Measurements from ENCODE around the gene NOX5. TPM values are rescaled to one million over a fixed set of nuclear protein-coding genes. Genes with fewer than 3 reads are reported as not detected.
"Not testable (repeated sequence)": the region's sequence is repeated elsewhere in the genome, so short reads cannot be mapped to it uniquely, and the experiment has no call there.

Gene NOX5
- polyA plus RNA-seq, 3 donors: 0.38 to 0.43 (median 0.40) TPM

DNA sequence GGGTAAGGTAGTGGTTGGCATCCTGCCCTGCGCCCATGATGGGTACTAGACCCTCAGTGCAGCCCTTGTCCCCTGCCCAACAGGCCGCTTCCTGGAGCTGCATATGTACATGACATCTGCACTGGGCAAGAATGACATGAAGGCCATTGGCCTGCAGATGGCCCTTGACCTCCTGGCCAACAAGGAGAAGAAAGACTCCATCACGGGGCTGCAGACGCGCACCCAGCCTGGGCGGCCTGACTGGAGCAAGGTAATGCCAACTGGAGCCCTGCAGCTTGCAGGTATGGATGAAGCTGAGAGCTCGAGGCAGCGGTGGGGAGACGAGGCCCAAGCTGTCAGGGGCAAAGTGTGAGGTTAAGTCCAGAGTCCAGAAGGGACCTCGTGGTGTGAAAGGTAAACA is 40.8 kb downstream of the NOX5 start:
- no peak for DNase-seq (ENCODE audit: low read depth in 3 of 3, low spot score in 2 of 3)

DNA sequence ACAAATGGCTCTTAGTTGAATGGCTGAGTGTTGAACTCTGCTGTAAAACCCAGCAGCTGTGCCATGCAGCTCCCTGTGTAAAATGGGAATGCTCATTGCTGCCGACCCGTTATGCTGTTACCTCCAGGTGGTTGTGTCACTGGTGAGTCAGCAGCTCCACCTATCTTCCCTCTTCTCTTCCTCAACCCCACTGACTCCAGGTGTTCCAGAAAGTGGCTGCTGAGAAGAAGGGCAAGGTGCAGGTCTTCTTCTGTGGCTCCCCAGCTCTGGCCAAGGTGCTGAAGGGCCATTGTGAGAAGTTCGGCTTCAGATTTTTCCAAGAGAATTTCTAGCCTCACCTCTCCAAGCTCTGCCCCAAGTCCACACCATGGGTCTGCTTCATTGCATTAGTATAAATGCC is 41.9 kb downstream of the NOX5 start:
- no peak for DNase-seq (ENCODE audit: low read depth in 3 of 3, low spot score in 2 of 3)

GRCh38 chr15:69058830-69059556 is 44.5 kb downstream of the NOX5 start:
- DNase-seq (ENCODE audit: low read depth in 3 of 3, low spot score in 2 of 3): peak; percentile 79 to 91 (median 83)

DNA sequence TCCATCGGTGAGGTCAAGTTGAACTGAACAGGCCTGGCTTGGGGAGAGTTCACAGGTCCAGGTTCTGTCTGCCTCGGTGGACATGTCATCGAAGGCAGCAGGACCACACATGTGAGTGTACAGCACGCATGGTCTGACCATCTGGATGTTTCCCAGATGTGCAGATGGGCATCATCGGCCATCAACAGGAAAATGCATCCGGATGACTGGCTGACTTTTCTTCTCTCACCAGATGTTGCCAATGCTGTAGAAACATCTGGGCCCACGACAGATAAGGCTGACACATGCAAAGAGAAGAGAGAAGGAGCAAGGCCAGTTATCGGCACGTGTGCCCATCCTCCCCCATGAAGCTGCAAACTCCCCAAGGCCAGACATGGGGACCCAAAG is 45.1 kb downstream of the NOX5 start:
- no peak for DNase-seq (ENCODE audit: low read depth in 3 of 3, low spot score in 2 of 3)

DNA sequence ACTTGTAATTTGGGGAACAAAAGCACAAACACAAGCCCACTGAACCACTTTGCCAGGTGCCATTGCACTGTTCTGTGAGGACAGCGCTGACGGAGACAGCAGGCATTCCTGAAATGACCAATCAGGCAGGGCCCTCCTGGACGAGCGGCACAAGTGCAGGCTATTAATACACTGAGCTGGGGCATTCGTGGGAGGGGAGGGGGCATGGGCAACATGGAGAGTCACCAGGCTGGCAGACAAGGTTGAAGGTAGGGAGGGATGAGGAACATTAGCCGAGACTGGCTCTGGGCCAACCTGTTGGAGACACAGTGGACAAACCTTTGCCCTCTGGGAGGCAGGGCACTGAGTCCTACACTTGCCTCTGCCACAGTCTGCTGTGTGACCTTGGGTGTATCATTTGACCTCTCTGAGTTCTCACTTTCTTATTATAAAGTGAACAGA is 45.6 kb downstream of the NOX5 start:
- no peak for DNase-seq (ENCODE audit: low read depth in 3 of 3, low spot score in 2 of 3)

- no peak for DNase-seq (ENCODE audit: low read depth in 3 of 3, low spot score in 2 of 3)
Measured at GRCh38 chr15:69060744-69061143, 46.2 kb downstream of the NOX5 start.

DNA sequence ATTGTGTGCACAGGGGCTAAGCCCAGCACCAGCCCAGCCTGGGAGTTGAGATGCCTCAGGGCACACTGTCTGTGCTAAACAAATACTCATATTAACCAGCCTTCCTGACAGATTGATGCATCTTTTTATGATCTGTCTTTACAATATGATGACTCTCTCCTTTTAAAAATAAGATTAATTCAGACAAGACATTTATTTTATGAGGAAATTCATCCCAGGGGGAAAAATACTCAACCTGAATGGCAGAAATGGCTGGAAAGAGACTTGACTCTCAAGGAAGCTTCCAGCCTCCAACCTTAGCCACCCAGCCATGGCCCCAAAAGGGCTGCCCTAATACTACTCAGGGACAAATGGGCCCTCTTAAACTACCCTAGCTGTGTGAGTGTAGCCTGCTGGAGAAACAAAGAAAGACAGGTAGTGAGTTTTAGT is 46.9 kb downstream of the NOX5 start:
- no peak for DNase-seq (ENCODE audit: low read depth in 3 of 3, low spot score in 2 of 3)

GRCh38 chr15:69064649-69065048 is 50.2 kb downstream of the NOX5 start:
- DNase-seq (ENCODE audit: low read depth in 3 of 3, low spot score in 2 of 3): no peak

GRCh38 chr15:69066007-69066995 is 51.8 kb downstream of the NOX5 start:
- no peak for DNase-seq (ENCODE audit: low read depth in 3 of 3, low spot score in 2 of 3)

- DNase-seq (ENCODE audit: low read depth in 3 of 3, low spot score in 2 of 3): no peak
Measured at GRCh38 chr15:69067296-69067695, 52.8 kb downstream of the NOX5 start.

DNA sequence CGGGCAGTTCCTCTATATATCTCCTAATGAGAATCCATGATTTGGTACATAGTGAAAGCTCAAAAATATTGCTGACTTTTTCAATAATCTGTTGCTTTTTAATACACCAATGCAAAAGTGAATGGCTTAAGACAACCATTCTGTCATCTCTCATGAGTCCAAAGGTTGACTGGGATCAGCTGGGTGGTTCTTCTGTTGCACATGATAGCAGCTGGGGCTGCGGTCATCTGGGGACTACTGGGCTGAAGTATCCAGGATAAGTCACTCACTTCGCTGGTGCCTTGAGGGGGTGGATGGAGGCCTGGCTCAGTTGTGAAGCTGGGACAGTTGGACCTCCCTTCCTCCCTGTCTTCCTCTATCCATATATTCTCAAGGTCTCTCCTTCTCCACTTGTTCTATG is 53.7 kb downstream of the NOX5 start:
- no peak for DNase-seq (ENCODE audit: low read depth in 3 of 3, low spot score in 2 of 3)

DNA sequence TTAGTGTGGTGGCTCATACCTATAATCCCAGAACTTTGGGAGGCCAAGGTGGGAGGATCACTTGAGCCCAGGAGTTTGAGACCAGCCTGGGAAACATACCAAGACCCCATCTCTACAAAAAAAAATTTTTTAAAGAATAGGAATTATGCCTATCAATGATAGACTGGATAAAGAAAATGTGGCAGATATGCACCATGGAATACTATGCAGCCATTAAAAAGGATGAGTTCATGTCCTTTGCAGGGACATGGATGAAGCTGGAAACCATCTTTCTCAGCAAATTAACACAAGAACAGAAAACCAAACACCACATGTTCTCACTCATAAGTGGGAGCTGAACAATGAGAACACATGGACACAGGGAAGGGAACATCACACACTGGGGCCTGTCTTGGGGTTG is 54.8 kb downstream of the NOX5 start:
- not testable (repeated sequence) for DNase-seq (ENCODE audit: low read depth in 3 of 3, low spot score in 2 of 3)

DNA sequence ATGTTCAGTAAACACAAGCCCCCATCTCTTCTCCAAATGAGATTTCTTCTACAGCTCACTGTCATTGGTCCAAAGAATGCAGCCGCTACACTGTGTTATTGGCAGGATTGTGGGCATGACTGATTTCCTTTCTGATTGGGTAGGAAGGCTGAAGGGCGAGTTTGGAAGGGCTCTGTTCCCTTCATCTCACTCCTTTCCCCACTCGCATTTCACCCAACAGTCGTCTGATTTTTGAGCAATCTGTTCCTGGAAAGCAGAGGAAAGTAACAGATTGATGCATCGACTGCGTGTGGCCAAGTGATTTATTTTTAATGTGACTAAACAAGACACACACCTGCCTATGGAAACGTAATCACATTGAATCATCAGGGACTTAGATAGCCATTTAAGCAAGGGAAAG is 55.5 kb downstream of the NOX5 start:
- no peak for DNase-seq (ENCODE audit: low read depth in 3 of 3, low spot score in 2 of 3)

DNA sequence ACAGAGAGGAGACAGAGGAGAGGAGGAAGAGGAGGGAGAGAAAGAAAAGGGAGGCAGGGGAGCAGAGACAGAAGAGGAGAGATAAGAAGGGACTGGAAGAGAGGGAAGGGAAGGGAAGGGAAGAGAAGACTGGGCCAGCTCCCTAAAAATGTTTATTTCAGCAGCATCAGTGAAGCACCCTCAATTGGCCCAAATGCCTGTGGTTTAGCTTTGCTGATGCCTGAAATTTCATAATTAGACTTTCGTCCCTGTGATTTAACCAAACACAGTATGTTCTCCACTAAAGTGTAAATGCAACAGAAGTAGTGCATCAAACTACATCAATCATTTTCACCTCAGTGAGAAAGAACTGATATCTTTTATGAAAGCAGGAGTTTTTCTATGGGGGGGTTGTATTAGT is 55.9 kb downstream of the NOX5 start:
- DNase-seq (ENCODE audit: low read depth in 3 of 3, low spot score in 2 of 3): no peak

GRCh38 chr15:69071260-69071659 is 56.8 kb downstream of the NOX5 start:
- DNase-seq (ENCODE audit: low read depth in 3 of 3, low spot score in 2 of 3): no peak

DNA sequence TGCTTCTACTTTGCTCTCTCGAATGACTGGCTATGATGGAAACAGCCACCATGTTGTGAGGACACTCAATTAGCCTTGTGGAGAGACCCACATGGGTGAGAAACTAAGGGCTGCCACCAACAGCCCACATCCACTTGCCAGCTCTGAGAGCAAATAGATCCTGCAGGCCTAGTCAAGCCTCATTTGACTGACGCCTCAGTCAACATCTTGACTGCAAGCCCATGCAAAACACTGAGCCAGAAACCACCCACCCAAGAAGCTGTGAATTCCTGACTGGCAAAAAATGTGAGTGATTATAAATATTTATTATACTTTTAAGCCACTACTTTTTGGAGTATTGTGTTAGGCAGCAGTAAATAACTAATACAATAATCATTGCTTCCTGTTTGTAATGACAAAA is 58.4 kb downstream of the NOX5 start:
- DNase-seq (ENCODE audit: low read depth in 3 of 3, low spot score in 2 of 3): no peak

DNA sequence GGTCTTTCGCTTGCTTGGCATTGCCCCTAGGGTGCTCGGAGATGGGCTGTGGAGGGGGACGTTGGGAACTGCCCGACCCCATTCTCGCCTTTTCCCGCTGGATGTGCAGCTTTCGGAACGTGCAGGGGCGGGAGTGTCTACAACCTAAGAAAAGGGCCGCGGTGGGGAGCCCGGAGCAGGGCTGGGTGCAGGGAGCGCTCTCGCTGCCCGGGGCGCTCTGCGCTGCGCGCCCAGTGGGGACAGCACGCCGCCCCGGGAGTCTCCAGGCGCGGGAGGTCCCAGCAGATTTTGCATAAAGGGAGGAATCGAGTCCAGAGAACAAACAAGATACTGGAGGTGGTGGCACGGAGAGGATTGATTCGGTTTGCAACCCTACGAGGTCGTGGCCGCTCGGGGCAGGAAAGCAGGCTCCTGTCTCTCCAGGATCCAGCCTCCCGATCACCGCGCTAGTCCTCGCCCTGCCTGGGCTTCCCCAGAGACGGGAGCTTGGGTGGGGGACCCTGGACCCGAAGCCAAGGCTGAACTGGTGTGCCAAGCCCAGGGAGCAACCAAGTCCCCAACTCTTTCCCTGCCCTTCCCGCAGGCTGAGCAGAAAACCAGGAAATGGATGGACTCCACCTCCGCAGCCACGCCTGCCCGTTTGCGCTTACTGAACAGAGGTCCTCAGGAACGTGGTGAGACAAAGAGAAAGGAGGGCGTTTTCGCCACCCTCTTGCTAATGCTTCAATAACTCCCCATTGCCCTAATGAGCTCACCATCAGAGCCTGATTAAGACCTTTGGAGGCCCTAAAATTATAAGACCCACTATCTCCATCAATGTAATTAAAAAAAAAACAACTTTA is 59.7 kb downstream of the NOX5 start:
- DNase-seq (ENCODE audit: low read depth in 3 of 3, low spot score in 2 of 3): no peak

GRCh38 chr15:69074843-69075224 is 60.3 kb downstream of the NOX5 start:
- no peak for DNase-seq (ENCODE audit: low read depth in 3 of 3, low spot score in 2 of 3)

- DNase-seq (ENCODE audit: low read depth in 3 of 3, low spot score in 2 of 3): no peak
Measured at GRCh38 chr15:69075440-69075839, 60.9 kb downstream of the NOX5 start.

GRCh38 chr15:69076756-69077155 is 62.3 kb downstream of the NOX5 start:
- DNase-seq (ENCODE audit: low read depth in 3 of 3, low spot score in 2 of 3): no peak

- no peak for DNase-seq (ENCODE audit: low read depth in 3 of 3, low spot score in 2 of 3)
Measured at GRCh38 chr15:69078638-69079037, 64.1 kb downstream of the NOX5 start.
